Measurements from ENCODE around the gene COL18A1. TPM values are rescaled to one million over a fixed set of nuclear protein-coding genes. Genes with fewer than 3 reads are reported as not detected.

The COL18A1 gene
- total RNA-seq, 3 donors from 2014 or later (not counting 1 experiment from before 2014, with no cell fraction given) = 12.3 to 22.3 (median 12.7) TPM

- no peak overlapping the region for H3K27ac ChIP-seq (ENCODE audit: low read length)
Observed at GRCh38 chr21:45410865-45411809, 6.2 kb downstream of the COL18A1 start.

GRCh38 chr21:45411810-45412206 lies 6.8 kb downstream of the COL18A1 start:
- peaks cover 10 to 17% of the 10 kb centered on the region in 2 donors for H3K27me3 Mint-ChIP-seq (ENCODE audit: low read depth in 2 of 2)
- Histone ChIP-seq H3K36me3 (ENCODE audit: control insufficient read depth, insufficient read depth, low read length) (no peaks in the 10 kb centered on the region), H3K4me3 (ENCODE audit: low read length) (no peak overlapping the region), H3K9me3 (ENCODE audit: control insufficient read depth, insufficient read depth, low read length) (no peaks in the 10 kb centered on the region), H3K27ac (ENCODE audit: low read length) (no peak overlapping the region), H3K27me3 (ENCODE audit: control insufficient read depth, insufficient read depth, low read length) (peaks cover 9% of the 10 kb centered on the region), H3K4me1 (ENCODE audit: control insufficient read depth, insufficient read depth, low read length) (no peaks in the 10 kb centered on the region)
- no peaks in the 10 kb centered on the region for H3K9me3 Mint-ChIP-seq
- DNase-seq (no peak), ATAC-seq (no peak)
- no peak overlapping the region for H3K4me3 Mint-ChIP-seq
- no peak overlapping the region for H3K27ac Mint-ChIP-seq
- no peaks in the 10 kb centered on the region for H3K36me3 Mint-ChIP-seq
- no peak for TF ChIP-seq CTCF (IDR thresholded peaks at IDR 0.05)
- no peaks in the 10 kb centered on the region for H3K4me1 Mint-ChIP-seq
- intact Hi-C loops (cut with micrococcal nuclease) = no loop called here
- WGBS (ENCODE audit: insufficient coverage) = 77% methylated on average over 18 of the region's 18 CpGs

More at GRCh38 chr21:45410865-45411809, 6.2 kb downstream of the COL18A1 start:
- DNase-seq (no peak), ATAC-seq (no peak)
- H3K9me3 Mint-ChIP-seq = no peaks in the 10 kb centered on the region
- H3K4me1 Mint-ChIP-seq = peaks cover 5 to 7% of the 10 kb centered on the region in 2 donors
- WGBS (ENCODE audit: insufficient coverage) = 85% methylated on average over 27 of the region's 31 CpGs
- peaks cover 17 to 24% of the 10 kb centered on the region in 2 donors for H3K27me3 Mint-ChIP-seq (ENCODE audit: low read depth in 2 of 2)
- no peaks in the 10 kb centered on the region for H3K36me3 Mint-ChIP-seq
- Histone ChIP-seq H3K27me3 (ENCODE audit: control insufficient read depth, insufficient read depth, low read length) (peaks cover 15% of the 10 kb centered on the region), H3K9me3 (ENCODE audit: control insufficient read depth, insufficient read depth, low read length) (no peaks in the 10 kb centered on the region), H3K4me3 (ENCODE audit: low read length) (no peak overlapping the region), H3K36me3 (ENCODE audit: control insufficient read depth, insufficient read depth, low read length) (no peaks in the 10 kb centered on the region), H3K4me1 (ENCODE audit: control insufficient read depth, insufficient read depth, low read length) (no peaks in the 10 kb centered on the region)
- H3K4me3 Mint-ChIP-seq = no peak overlapping the region
- TF ChIP-seq CTCF (IDR thresholded peaks at IDR 0.05) = no peak
- intact Hi-C loops (cut with micrococcal nuclease) = no loop called here
- no peak overlapping the region for H3K27ac Mint-ChIP-seq

- no peak for TF ChIP-seq CTCF (IDR thresholded peaks at IDR 0.05)
- intact Hi-C loops (cut with micrococcal nuclease) = no loop called here
- Mint-ChIP-seq H3K9me3 (no peaks in the 10 kb centered on the region), H3K4me1 (no peaks in the 10 kb centered on the region), H3K27ac (no peak overlapping the region), H3K36me3 (no peaks in the 10 kb centered on the region), H3K4me3 (no peak overlapping the region), H3K27me3 (ENCODE audit: low read depth in 2 of 2) (peaks cover 6 to 10% of the 10 kb centered on the region in 2 donors)
- Histone ChIP-seq H3K27ac (ENCODE audit: low read length) (no peak overlapping the region), H3K4me1 (ENCODE audit: control insufficient read depth, insufficient read depth, low read length) (no peaks in the 10 kb centered on the region), H3K4me3 (ENCODE audit: low read length) (no peak overlapping the region), H3K27me3 (ENCODE audit: control insufficient read depth, insufficient read depth, low read length) (peaks cover 5% of the 10 kb centered on the region), H3K36me3 (ENCODE audit: control insufficient read depth, insufficient read depth, low read length) (no peaks in the 10 kb centered on the region), H3K9me3 (ENCODE audit: control insufficient read depth, insufficient read depth, low read length) (no peaks in the 10 kb centered on the region)
- DNase-seq (no peak), ATAC-seq (no peak)
- 80% methylated on average over 7 of the region's 7 CpGs for WGBS (ENCODE audit: insufficient coverage)
Observed at GRCh38 chr21:45412491-45412890, 7.5 kb downstream of the COL18A1 start.
